OCI-LY3 (cell line): ENCODE results near the gene CENPH.

ENCODE experiments used
- CTCF ChIP-seq: fragments of 200-600, 300-600 bp; sonication (generic); IDR thresholded peaks from 2 replicates; pipeline ENCODE4 v1.5.1; 2014; ENCODE audit warnings: antibody characterized with exemption, low read length, low read depth
- EZH2phosphoT487 ChIP-seq: fragments of 200-600 bp; shearing (Covaris generic); IDR thresholded peaks from 2 replicates; pipeline ENCODE4 v1.6.1; 2018; ENCODE audit warnings: antibody characterized with exemption, mixed run types, low read depth

DNA sequence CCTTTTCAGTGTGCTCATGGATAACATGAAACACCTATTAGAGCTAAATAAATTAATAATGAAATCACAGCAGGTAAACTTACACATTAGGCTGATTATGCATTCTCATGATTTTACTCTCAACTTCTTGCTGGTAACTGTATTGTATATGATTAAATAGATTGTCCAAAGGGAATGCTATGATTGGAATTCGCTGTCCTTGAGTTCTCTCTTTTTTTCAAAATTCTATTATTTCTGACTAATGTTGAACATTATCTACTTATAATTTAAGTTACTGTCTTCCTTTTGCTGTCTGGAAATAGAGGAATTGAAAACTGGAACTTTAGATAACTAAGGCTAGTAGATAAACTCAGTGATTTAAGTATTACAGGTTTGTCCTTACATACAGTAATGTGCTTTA, 13.1 kb downstream of the CENPH start:
- TF ChIP-seq CTCF (no peak), EZH2phosphoT487 (no peak)
